ENCODE data around the gene VARS2. TPM values are rescaled to one million over a fixed set of nuclear protein-coding genes. Genes with fewer than 3 reads are reported as not detected.
A peak's percentile ranks its signal among the peaks of the same experiment; 100 is the strongest.

The VARS2 gene
- total RNA-seq, 2 donors from 2014 or later: 50.5 to 64.4 TPM

DNA sequence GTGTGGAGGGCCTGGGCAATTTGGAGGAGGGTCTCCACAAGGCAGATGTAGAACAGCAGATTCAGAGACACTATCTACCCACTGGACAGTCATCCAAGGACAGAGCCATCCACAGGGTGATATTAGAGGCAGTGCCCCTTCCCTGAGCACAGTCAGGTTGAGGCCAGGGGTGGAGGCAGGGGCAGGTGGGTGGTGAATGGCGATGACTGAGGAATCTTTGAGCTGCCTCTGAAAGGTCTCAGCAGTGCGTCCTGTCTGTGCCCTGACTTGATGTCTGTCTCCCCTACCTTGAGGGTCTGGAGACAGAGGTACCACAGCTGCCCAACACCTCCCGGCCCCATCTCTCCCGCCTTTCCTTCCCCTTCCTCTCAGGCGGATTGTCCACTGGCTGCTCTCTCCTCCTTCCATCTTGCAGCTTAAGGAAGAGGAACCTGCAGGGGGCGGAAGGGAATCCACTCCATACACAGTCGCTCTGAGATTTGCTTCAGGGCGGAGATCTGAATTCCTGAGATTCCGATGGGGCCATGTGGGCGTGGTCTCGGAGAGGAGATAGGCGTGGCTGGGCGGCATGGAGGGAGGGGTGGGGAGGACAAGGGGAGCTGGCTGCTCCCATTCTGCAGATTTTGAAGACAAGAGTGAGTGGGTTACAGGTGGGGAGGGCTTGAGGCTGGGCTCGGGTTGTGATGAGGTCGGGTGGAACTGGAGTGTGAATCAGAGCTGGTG, 28.5 kb downstream of the VARS2 start:
- peaks cover 46% of the 10 kb centered on the region for H3K27me3 Mint-ChIP-seq

DNA sequence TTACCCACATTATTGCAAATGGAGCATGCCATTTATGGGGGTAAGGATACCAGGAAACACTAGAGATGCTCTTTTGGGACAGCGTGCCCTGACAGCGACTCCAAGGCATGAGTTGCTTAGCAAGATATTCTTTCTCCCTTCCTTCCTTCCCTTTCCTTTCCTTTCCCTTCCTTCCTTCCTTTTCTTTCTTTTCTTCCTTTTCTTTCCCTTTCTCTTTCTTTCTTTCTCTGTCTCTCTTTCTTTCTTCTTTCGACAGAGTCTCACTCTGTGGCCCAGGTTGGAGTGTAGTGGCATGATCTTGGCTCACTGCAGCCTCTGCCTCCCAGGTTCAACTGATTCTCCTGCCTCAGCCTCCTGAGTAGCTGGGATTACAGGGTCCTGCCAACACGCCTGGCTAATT, 30.0 kb downstream of the VARS2 start:
- Mint-ChIP-seq H3K4me1 (no peaks in the 10 kb centered on the region), H3K4me3 (no peak overlapping the region), H3K27me3 (peaks cover 62% of the 10 kb centered on the region), H3K27ac (no peak overlapping the region), H3K9me3 (no peaks in the 10 kb centered on the region), H3K36me3 (ENCODE audit: low read depth) (no peaks in the 10 kb centered on the region)
- no peak for ATAC-seq (replicated peaks)

More for the DNA sequence above, 28.5 kb downstream of the VARS2 start:
- H3K9me3 Mint-ChIP-seq: no peaks in the 10 kb centered on the region
- H3K4me3 Mint-ChIP-seq: no peak overlapping the region
- no peak overlapping the region for H3K27ac Mint-ChIP-seq
- no peaks in the 10 kb centered on the region for H3K36me3 Mint-ChIP-seq (ENCODE audit: low read depth)
- no peaks in the 10 kb centered on the region for H3K4me1 Mint-ChIP-seq
- no peak for ATAC-seq (replicated peaks)

DNA sequence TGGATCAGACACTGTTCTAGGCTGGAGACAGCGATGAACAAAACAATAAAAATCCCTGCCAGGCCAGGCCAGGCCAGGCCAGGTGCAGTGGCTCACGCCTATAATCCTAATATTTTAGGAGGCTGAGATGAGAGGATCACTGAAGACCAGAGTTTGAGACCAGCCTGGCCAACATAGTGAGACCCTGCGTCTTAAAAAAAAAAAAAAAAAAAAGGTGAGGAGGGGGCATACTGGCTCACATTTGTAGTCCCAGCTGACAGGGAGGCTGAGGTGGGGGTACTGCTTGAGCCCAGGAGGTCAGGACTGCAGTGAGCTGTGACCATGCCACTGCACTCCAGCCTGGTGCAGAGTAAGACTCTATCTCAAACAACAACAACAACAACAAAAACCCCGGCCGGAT, 31.2 kb downstream of the VARS2 start:
- Mint-ChIP-seq H3K4me3 (no peak overlapping the region), H3K4me1 (no peaks in the 10 kb centered on the region), H3K27me3 (peaks cover 69% of the 10 kb centered on the region), H3K27ac (no peak overlapping the region), H3K36me3 (ENCODE audit: low read depth) (no peaks in the 10 kb centered on the region), H3K9me3 (no peaks in the 10 kb centered on the region)
- no peak for ATAC-seq (replicated peaks)

DNA sequence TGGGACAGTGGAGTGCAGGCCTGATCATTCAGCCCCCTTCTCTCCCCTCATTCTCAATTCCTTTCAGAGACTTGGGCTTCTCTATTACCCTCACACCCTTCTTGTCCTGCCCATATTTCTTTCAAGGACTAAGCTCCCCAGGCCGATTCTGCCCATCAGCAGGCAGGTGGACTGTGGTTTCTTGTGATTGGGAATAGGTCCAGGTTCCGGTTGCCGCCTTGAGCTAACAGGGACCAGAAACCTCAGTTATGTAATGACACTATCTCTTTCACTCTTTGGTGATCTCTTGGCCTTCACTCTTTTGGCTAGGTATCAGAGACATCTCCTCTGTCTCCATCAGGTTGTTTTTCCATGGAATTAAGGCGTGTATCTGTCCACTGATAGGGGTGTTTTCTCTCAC, 33.2 kb downstream of the VARS2 start:
- Mint-ChIP-seq H3K9me3 (peaks cover 5% of the 10 kb centered on the region), H3K27me3 (peaks cover 75% of the 10 kb centered on the region), H3K36me3 (ENCODE audit: low read depth) (no peaks in the 10 kb centered on the region), H3K27ac (no peak overlapping the region), H3K4me3 (no peak overlapping the region), H3K4me1 (peaks cover 5% of the 10 kb centered on the region)
- no peak for ATAC-seq (replicated peaks)

DNA sequence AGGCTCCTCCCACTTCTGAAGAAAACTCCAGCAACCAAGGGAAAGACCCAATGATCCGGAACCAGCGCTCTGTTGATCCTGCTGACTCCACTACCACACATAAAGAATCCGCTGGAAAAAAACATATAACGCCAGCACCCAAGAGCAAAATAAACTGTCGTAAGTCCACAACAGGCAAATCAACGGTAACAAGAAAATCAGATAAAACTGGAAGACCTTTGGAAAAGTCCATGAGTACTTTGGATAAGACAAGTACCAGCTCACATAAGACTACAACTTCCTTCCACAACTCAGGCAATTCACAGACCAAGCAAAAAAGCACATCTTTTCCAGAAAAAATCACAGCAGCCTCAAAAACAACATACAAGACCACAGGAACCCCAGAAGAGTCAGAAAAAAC, 34.8 kb downstream of the VARS2 start:
- H3K27me3 Mint-ChIP-seq: peaks cover 74% of the 10 kb centered on the region
- H3K4me1 Mint-ChIP-seq: peaks cover 10% of the 10 kb centered on the region
- no peak overlapping the region for H3K4me3 Mint-ChIP-seq
- ATAC-seq (replicated peaks): no peak
- H3K27ac Mint-ChIP-seq: no peak overlapping the region
- H3K9me3 Mint-ChIP-seq: peaks cover 5% of the 10 kb centered on the region
- H3K36me3 Mint-ChIP-seq (ENCODE audit: low read depth): no peaks in the 10 kb centered on the region

DNA sequence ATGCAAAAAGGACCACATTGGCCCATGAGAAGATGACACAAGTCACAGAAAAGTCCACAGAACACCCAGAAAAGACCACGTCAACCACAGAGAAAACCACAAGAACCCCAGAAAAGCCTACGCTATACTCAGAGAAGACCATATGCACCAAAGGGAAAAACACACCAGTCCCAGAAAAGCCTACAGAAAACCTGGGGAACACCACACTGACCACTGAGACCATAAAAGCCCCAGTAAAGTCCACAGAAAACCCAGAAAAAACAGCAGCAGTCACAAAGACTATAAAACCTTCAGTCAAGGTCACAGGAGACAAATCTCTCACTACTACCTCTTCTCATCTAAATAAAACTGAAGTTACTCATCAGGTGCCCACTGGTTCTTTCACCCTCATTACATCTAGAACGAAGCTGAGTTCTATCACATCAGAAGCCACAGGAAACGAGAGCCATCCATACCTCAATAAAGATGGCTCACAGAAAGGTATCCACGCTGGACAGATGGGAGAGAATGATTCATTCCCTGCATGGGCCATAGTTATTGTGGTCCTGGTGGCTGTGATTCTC, 38.0 kb downstream of the VARS2 start:
- ATAC-seq (replicated peaks): peak; percentile 50
- peaks cover 10% of the 10 kb centered on the region for H3K4me1 Mint-ChIP-seq
- no peak overlapping the region for H3K4me3 Mint-ChIP-seq
- H3K27me3 Mint-ChIP-seq: peaks cover 67% of the 10 kb centered on the region
- peaks cover 5% of the 10 kb centered on the region for H3K9me3 Mint-ChIP-seq
- no peaks in the 10 kb centered on the region for H3K36me3 Mint-ChIP-seq (ENCODE audit: low read depth)
- H3K27ac Mint-ChIP-seq: no peak overlapping the region

DNA sequence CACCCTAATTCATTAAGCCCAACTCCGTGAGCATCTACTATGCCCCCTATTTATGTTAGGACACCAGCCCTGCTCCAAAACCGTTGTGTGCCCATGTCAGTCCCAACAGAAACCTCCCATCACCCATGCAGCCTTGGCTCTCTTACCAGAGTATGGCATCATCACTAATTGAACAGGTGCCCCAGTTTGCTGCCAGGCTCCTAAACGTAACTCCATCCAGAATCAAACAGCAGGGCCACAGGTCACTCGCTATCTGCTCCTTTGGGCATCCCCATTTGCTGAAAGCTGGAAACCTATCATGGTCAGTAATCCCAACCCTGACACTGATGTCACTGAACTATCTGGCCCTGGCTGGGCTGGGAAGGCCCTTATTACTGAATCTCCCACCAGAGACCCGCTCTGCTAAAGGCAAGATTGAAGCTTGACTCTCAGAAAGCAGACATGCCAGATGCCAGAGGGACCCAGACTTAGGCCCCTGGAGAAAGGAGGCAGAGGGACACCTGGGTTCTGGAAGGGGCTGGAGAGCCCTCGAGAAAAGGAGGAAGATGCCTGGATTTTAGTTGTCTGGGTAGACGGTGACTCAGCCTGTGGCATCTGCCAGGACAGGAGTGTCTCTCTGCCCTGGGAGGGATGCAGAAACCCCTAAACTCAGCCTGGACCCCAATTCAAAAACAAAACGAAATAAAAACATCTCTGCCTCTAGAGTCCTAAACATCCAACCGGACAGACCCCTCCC, 40.8 kb downstream of the VARS2 start:
- ATAC-seq (replicated peaks): no peak
- H3K4me3 Mint-ChIP-seq: peak overlapping the region; percentile 74
- peaks cover 55% of the 10 kb centered on the region for H3K27me3 Mint-ChIP-seq
- peaks cover 5% of the 10 kb centered on the region for H3K9me3 Mint-ChIP-seq
- peaks cover 10% of the 10 kb centered on the region for H3K4me1 Mint-ChIP-seq
- no peaks in the 10 kb centered on the region for H3K36me3 Mint-ChIP-seq (ENCODE audit: low read depth)
- H3K27ac Mint-ChIP-seq: peak overlapping the region; percentile 44

DNA sequence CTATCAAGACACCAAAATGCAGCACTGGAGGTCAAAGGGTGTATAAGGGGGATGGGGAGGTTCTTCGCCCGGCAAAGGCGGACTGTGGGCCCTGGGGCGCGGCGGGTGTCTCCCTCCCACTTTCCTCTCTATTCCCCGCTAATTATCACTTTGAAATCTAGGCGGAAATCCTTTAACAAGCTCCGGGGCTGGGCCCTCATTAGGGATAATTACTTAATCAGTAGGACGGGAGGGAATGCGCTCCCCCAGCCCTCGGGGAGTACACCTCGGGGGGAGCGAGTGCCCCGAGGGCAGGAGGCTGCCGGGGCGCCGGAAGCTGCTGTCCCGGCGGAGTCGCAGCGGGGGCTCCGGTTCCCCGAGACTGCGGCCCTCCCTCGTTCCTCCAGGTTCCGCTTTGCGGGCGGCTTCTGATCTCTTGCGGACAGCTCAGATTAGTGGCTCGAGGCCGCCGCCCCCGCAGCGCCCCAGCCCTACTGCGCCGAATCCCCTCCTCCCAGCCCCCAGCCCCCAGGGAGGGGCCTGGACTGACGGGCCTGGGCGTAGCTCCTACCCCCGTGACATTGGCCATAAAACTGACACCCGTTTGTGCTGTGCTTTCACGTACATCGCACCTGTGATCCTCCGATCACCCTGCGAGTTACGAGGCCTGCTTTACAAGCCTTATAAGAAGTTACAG, 41.5 kb downstream of the VARS2 start:
- no peaks in the 10 kb centered on the region for H3K36me3 Mint-ChIP-seq (ENCODE audit: low read depth)
- H3K4me3 Mint-ChIP-seq: peak overlapping the region; percentile 74
- peaks cover 10% of the 10 kb centered on the region for H3K4me1 Mint-ChIP-seq
- H3K9me3 Mint-ChIP-seq: peaks cover 5% of the 10 kb centered on the region
- H3K27me3 Mint-ChIP-seq: peaks cover 48% of the 10 kb centered on the region
- H3K27ac Mint-ChIP-seq: peak overlapping the region; percentile 49
- ATAC-seq (replicated peaks): peak; percentile 81

DNA sequence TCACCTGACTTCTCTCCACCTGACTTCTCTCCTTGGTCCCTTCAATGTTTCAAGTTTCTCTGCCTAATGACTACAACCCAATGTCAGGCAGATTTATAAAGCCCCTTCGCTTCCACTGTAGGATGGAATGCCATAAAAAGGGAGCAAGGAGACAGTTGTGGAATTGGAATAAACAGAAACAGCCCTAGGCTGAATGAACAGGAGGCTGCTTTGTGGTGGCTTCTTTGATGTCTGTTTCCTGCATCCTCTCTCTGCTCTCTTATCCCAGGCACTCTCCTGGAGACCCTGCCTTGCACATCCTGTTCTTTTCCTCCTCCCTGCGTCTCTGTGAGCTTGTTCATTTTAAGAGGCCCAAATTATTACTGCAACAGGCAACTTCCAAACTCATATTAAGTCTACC, 43.7 kb downstream of the VARS2 start:
- Mint-ChIP-seq H3K9me3 (no peaks in the 10 kb centered on the region), H3K36me3 (ENCODE audit: low read depth) (no peaks in the 10 kb centered on the region), H3K4me3 (no peak overlapping the region), H3K27me3 (peaks cover 37% of the 10 kb centered on the region), H3K27ac (no peak overlapping the region), H3K4me1 (no peaks in the 10 kb centered on the region)
- ATAC-seq (replicated peaks): no peak

DNA sequence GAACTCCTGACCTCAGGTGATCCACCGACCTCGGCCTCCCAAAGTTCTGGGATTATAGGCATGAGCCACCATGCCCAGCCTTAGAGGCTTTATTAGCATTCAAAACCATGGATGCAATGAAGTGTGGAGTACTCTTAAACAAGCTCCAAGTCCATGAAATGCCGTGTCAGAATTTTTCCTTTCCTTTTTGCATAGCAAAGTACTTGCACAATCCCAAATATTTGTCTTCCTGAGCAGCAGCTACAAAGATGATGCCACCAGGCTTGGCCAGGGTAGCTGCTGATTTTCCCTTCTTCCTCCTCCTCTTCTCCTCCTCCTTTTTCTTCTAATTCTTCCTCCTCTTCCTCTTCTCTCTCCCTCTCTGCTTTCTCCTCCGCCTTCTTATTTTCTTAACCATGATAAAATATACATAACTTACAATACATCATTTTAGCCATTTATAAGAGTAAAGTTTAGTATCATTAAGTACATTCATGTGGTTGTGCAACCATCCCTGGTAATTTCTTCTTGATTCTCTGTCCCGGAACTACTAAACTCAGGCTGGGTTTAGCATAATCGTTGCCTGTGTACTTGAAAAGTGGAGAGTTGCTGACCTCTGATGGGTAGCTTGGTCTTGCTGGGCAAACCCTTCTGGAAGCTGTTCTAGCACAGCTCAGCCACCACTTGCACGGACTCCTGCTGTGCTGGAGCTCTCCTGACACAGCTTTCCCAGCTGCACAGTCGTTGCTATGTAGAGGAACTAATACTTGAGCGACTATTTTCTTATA, 47.1 kb downstream of the VARS2 start:
- Mint-ChIP-seq H3K27ac (no peak overlapping the region), H3K4me1 (peaks cover 23% of the 10 kb centered on the region), H3K36me3 (ENCODE audit: low read depth) (no peaks in the 10 kb centered on the region), H3K27me3 (peaks cover 44% of the 10 kb centered on the region), H3K4me3 (no peak overlapping the region), H3K9me3 (no peaks in the 10 kb centered on the region)
- ATAC-seq (replicated peaks): no peak

DNA sequence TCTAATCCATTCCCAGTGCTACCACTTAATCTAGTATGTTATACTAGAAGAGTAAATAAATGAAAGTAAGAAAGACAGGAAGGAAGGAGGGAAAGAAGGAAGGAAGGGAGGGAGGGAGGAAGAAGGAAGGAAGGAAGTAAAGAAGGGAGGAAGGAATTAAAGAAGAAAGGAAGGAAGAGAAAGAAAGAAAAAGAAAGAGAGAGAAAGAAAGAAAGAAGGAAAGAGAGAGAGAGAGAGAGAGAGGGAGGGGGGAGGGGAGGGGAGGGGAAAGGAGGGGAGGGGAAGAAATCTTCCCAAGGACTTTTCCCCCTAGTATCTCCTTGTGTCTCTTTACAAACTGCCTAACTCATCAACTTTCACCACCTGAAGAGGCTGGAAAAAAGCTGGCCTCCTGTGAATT, 48.7 kb downstream of the VARS2 start:
- Mint-ChIP-seq H3K9me3 (no peaks in the 10 kb centered on the region), H3K36me3 (ENCODE audit: low read depth) (no peaks in the 10 kb centered on the region), H3K4me1 (peaks cover 23% of the 10 kb centered on the region), H3K27me3 (peaks cover 32% of the 10 kb centered on the region), H3K4me3 (no peak overlapping the region), H3K27ac (no peak overlapping the region)
- no peak for ATAC-seq (replicated peaks)

DNA sequence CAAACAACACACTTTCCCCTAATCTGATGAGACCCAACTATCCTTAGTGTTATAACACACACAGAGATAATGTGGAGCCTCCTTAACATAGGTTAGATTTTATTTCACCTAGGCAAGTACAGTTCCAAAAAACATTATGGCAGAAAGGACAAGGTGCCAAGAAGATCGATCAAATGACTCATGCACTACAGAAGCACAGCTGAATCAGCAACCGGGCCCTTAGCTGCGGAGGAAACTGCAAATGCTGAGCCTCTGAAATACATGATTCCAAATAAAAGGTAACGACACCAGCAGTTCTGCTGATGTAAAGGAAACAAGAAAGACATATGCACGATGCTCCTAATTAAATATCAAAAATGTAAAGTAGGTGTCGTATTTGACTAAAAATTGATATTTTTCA, 49.6 kb downstream of the VARS2 start:
- ATAC-seq (replicated peaks): peak; percentile 60
- Mint-ChIP-seq H3K4me3 (peak overlapping the region; percentile 39), H3K9me3 (no peaks in the 10 kb centered on the region), H3K27ac (no peak overlapping the region), H3K4me1 (peaks cover 23% of the 10 kb centered on the region), H3K36me3 (ENCODE audit: low read depth) (no peaks in the 10 kb centered on the region), H3K27me3 (peaks cover 29% of the 10 kb centered on the region)

DNA sequence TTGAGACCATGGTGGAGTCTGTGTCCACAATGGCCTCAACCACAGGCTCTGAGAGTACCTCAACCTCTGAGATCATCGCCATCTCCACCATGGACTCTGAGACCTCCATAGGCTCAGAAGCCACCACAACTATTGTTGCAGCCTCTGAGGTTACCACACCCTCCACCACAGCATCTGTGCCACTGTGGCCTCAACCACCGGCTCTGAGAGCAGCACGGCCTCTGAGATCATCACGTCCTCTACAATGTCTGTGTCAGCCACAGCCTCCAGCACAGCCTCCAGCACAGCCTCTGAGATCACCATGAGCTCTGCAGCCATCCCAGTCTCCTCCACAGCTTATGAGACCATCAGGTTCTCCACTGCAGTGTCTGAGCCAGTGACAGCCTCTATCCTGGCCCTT, 50.0 kb downstream of the VARS2 start:
- no peaks in the 10 kb centered on the region for H3K9me3 Mint-ChIP-seq

DNA sequence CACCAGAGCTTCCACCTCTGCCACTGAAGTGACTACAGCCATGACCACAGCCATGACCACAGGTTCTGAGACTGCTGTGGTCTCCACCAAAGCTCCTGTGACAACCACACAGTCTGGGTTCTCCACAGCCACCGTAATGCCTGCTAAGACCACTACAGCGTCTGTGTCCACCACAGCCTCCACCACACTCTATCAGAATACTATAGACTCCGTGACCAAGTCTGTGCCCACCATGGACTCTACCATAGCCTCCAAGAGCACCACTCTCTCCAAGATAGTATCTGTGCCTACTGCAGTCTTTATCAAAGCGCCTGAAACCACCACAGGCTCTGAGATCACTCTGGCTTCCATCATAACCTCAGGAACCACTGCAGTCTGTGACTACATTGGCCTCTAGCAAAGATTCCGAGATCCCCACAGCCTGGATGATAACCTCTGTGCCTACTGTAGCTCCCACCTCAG, 51.1 kb downstream of the VARS2 start:
- Mint-ChIP-seq H3K27ac (peak overlapping the region; percentile 20), H3K27me3 (peaks cover 25% of the 10 kb centered on the region), H3K4me1 (peaks cover 23% of the 10 kb centered on the region), H3K36me3 (ENCODE audit: low read depth) (no peaks in the 10 kb centered on the region), H3K9me3 (no peaks in the 10 kb centered on the region), H3K4me3 (no peak overlapping the region)
- ATAC-seq (replicated peaks): peak; percentile 58

More for the DNA sequence above, 50.0 kb downstream of the VARS2 start:
- H3K27me3 Mint-ChIP-seq: peaks cover 27% of the 10 kb centered on the region
- H3K4me3 Mint-ChIP-seq: peak overlapping the region; percentile 39
- no peaks in the 10 kb centered on the region for H3K36me3 Mint-ChIP-seq (ENCODE audit: low read depth)
- H3K4me1 Mint-ChIP-seq: peaks cover 23% of the 10 kb centered on the region
- ATAC-seq (replicated peaks): peak; percentile 80
- peak overlapping the region; percentile 20 for H3K27ac Mint-ChIP-seq

All from activated T-helper 17 cell treated with anti-CD3 and anti-CD28 coated beads, Interleukin-2, amount 50 U/mL, for 72 hours (primary cell).